CD4-positive, alpha-beta T cell (primary cell): Measurements from ENCODE around the gene MYO1D. TPM values are rescaled to one million over a fixed set of nuclear protein-coding genes. Genes with fewer than 3 reads are reported as not detected.

Experiments used
- ATAC-seq: fragments of 200-7000 bp; cut with Tn5 transposase; one replicate; pipeline ENCODE4 v1.10.0; 2022; ENCODE audit warnings: mild to moderate bottlenecking; ENCODE audit not compliant: poor library complexity
- CTCF ChIA-PET: fragments of 350-600 bp; sonication (Branson Sonifier 250); formaldehyde crosslinking; loops from one replicate; lab custom pipeline; 2021; ENCODE audit warnings: antibody characterized with exemption, inconsistent platforms; lab: Charles Lee
- POLR2A ChIA-PET: fragments of 350-600 bp; sonication (Branson Sonifier 250); formaldehyde crosslinking; loops from one replicate; lab custom pipeline; 2021; ENCODE audit warnings: antibody characterized with exemption, inconsistent platforms; lab: Charles Lee
- DNase-seq, 14 experiments: peaks; one replicate each; pipeline ENCODE4 v3.0.0-alpha.2; 2013 to 2020; ENCODE audit warnings: mixed read lengths in 2 of 14
- H3K27ac ChIP-seq, 2 donors: one replicate each; pipeline versions ENCODE4 v1.5.1 to v1.7.0; 2013; ENCODE audit warnings: low read length in 2 of 2, low read depth in 1 of 2, mild to moderate bottlenecking in 1 of 2
- H3K27me3 ChIP-seq, 2 experiments: 1 replicate in 1 of 2; 2 replicates in 1 of 2; pipeline versions ENCODE4 v1.6.1 to v1.7.0; 2013; ENCODE audit warnings: low read length in 2 of 2, control low read depth in 1 of 2, mild to moderate bottlenecking in 1 of 2, moderate library complexity in 1 of 2; ENCODE audit not compliant: insufficient read depth in 2 of 2, control insufficient read depth in 1 of 2
- H3K36me3 ChIP-seq: one replicate; pipeline ENCODE4 v1.6.1; 2013; ENCODE audit warnings: low read length, control low read depth; ENCODE audit not compliant: insufficient read depth
- H3K4me1 ChIP-seq: one replicate; pipeline ENCODE4 v1.6.1; 2013; ENCODE audit warnings: low read length, control low read depth; ENCODE audit not compliant: insufficient read depth
- H3K4me3 ChIP-seq: one replicate; pipeline ENCODE4 v1.5.1; 2013; ENCODE audit warnings: mild to moderate bottlenecking, low read length, moderate library complexity
- H3K9me3 ChIP-seq, 2 experiments: 1 replicate in 1 of 2; 2 replicates in 1 of 2; pipeline versions ENCODE4 v1.6.1 to v1.7.0; 2013; ENCODE audit warnings: low read length in 2 of 2, mild to moderate bottlenecking in 2 of 2, control low read depth in 1 of 2, moderate library complexity in 1 of 2; ENCODE audit not compliant: control insufficient read depth in 1 of 2, insufficient read depth in 1 of 2
- H3K27ac Mint-ChIP-seq: one replicate; pipeline ENCODE4 v1.8.0; 2020; ENCODE audit warnings: mixed read lengths
- H3K27me3 Mint-ChIP-seq: one replicate; pipeline ENCODE4 v1.8.0; 2021; ENCODE audit warnings: mixed read lengths
- H3K36me3 Mint-ChIP-seq: one replicate; pipeline ENCODE4 v1.8.0; 2021; ENCODE audit warnings: low read depth, mixed read lengths
- H3K4me1 Mint-ChIP-seq: one replicate; pipeline ENCODE4 v1.8.0; 2021; ENCODE audit warnings: low read depth, mixed read lengths
- H3K4me3 Mint-ChIP-seq: one replicate; pipeline ENCODE4 v1.8.0; 2020; ENCODE audit warnings: mild to moderate bottlenecking, mixed read lengths
- H3K9me3 Mint-ChIP-seq: one replicate; pipeline ENCODE4 v1.8.0; 2020; ENCODE audit warnings: mixed read lengths
- CTCF ChIP-seq: fragments of 200-600 bp; IDR thresholded peaks from one replicate; pipeline ENCODE4 v1.8.0; 2022; ENCODE audit warnings: antibody characterized with exemption, mild to moderate bottlenecking
- intact Hi-C, 2 experiments: fragments of 100-400 bp; cut with DNase I in 1 of 2; cut with micrococcal nuclease in 1 of 2; formaldehyde crosslinking; loops; one replicate each; pipeline versions ENCODE4 v1.15.1 to v1.9.0; 2023 to 2025; cut with DNase I, micrococcal nuclease
- total RNA-seq, 174 experiments: library from RNA in 2 of 174; stranded (reverse) in 2 of 174; gene quantifications; one replicate each; pipeline ENCODE4 v1.2.3 and lab custom pipeline; 2021 to 2026

Gene MYO1D
- total RNA-seq, 2 experiments from 2014 or later = 5.8 to 6.4 TPM

- no peaks in the 10 kb centered on the region for H3K4me1 Mint-ChIP-seq
- TF ChIP-seq CTCF = no peak
- H3K4me3 Mint-ChIP-seq = no peak overlapping the region
- no peaks in the 10 kb centered on the region for H3K4me1 ChIP-seq
- no peaks in the 10 kb centered on the region for H3K36me3 Mint-ChIP-seq
- no peaks in the 10 kb centered on the region for H3K9me3 Mint-ChIP-seq
- no peak for ATAC-seq
- no peak for DNase-seq
- H3K36me3 ChIP-seq = no peaks in the 10 kb centered on the region
- H3K4me3 ChIP-seq = no peak overlapping the region
- H3K27ac Mint-ChIP-seq = no peak overlapping the region
- no peaks in the 10 kb centered on the region for H3K9me3 ChIP-seq
- H3K27ac ChIP-seq = no peak overlapping the region
- intact Hi-C loops = no loop called here
- H3K27me3 ChIP-seq = no peaks in the 10 kb centered on the region
- ChIA-PET POLR2A (no interaction called here), CTCF (interaction anchor here (0.9 kb wide), 1 partner anchor 31 kb away, joined by 3 read pairs; the partner anchor contains the start of gene MYO1D)
- peaks cover 3% of the 10 kb centered on the region for H3K27me3 Mint-ChIP-seq
These were observed 30.8 kb downstream of the MYO1D start for GRCh38 chr17:32846143-32846542.

GRCh38 chr17:32840241-32840640, 36.7 kb downstream of the MYO1D start:
- H3K27ac Mint-ChIP-seq = no peak overlapping the region
- no peaks in the 10 kb centered on the region for H3K9me3 Mint-ChIP-seq
- H3K27me3 Mint-ChIP-seq = no peaks in the 10 kb centered on the region

GRCh38 chr17:32836527-32836926, 40.4 kb downstream of the MYO1D start:
- H3K4me1 Mint-ChIP-seq = no peaks in the 10 kb centered on the region
- CTCF ChIA-PET = interaction anchor here (0.8 to 1.7 kb wide), 2 partner anchors 8 to 40 kb away, joined by 5 to 9 read pairs; partner anchors contain the start of gene MYO1D
- no peak overlapping the region for H3K27ac ChIP-seq

More at GRCh38 chr17:32840241-32840640, 36.7 kb downstream of the MYO1D start:
- H3K27me3 ChIP-seq = no peaks in the 10 kb centered on the region
- Mint-ChIP-seq H3K36me3 (no peaks in the 10 kb centered on the region), H3K4me3 (no peak overlapping the region), H3K4me1 (no peaks in the 10 kb centered on the region)
- H3K9me3 ChIP-seq = no peaks in the 10 kb centered on the region
- H3K27ac ChIP-seq = no peak overlapping the region
- H3K4me1 ChIP-seq = no peaks in the 10 kb centered on the region
- H3K4me3 ChIP-seq = no peak overlapping the region
- ChIA-PET CTCF (no interaction called here), POLR2A (no interaction called here)
- ATAC-seq (no peak), DNase-seq (no peak)
- intact Hi-C loops = no loop called here
- TF ChIP-seq CTCF = no peak
- H3K36me3 ChIP-seq = no peaks in the 10 kb centered on the region

More at GRCh38 chr17:32836527-32836926, 40.4 kb downstream of the MYO1D start:
- H3K9me3 Mint-ChIP-seq = no peaks in the 10 kb centered on the region
- no peak overlapping the region for H3K27ac Mint-ChIP-seq
- Histone ChIP-seq H3K9me3 (no peaks in the 10 kb centered on the region), H3K4me3 (no peak overlapping the region), H3K27me3 (no peaks in the 10 kb centered on the region), H3K36me3 (no peaks in the 10 kb centered on the region), H3K4me1 (no peaks in the 10 kb centered on the region)
- intact Hi-C loops = no loop called here
- ATAC-seq (no peak), DNase-seq (no peak)
- H3K27me3 Mint-ChIP-seq = no peaks in the 10 kb centered on the region
- H3K36me3 Mint-ChIP-seq = no peaks in the 10 kb centered on the region
- H3K4me3 Mint-ChIP-seq = no peak overlapping the region
- TF ChIP-seq CTCF = no peak
- POLR2A ChIA-PET = no interaction called here
